Stomach (tissue), 4 donors: ENCODE data around the gene POU3F3.

Experiments
- CTCF ChIP-seq, 7 experiments: fragments of 450-650 bp in 4 of 7; fragments of 200-600 bp in 3 of 7; sonication (generic) in 3 of 7; IDR thresholded peaks; one replicate each; pipeline ENCODE4 v1.5.1; 2016 to 2019; ENCODE audit warnings: antibody characterized with exemption in 7 of 7, control low read depth in 2 of 7, mild to moderate bottlenecking in 1 of 7
- POLR2A ChIP-seq, 4 donors: fragments of 450-650 bp; IDR thresholded peaks; one replicate each; pipeline ENCODE4 v1.6.1; 2016; ENCODE audit warnings: antibody characterized with exemption in 4 of 4, control low read depth in 2 of 4, mild to moderate bottlenecking in 1 of 4, moderate library complexity in 1 of 4
- POLR2AphosphoS5 ChIP-seq, 3 donors: sonication (generic); formaldehyde crosslinking; IDR thresholded peaks; one replicate each; pipeline ENCODE4 v1.6.1; 2016; ENCODE audit warnings: antibody characterized with exemption in 3 of 3

DNA sequence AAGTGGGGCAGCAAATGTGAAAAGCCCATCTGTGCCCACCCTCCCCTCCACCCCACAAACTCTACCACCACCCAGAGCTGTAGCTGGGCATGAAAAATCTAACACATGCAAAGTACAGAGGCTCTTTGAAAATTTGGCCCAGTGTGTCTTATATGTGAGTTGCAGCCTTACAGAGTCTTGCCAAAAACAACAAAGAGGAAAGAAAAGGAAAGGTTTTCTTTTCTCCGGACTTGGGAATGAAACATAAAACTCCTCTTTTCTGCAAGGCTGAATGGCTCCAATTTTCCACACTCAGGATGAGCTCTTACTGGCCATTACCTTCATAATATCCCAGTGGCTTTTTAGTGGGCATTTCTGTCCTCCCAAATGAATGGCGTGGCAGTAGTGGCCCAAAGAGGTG is 27.9 kb upstream of the POU3F3 start:
- no peak for TF ChIP-seq CTCF (IDR thresholded peaks at IDR 0.05)
- no peak for TF ChIP-seq POLR2A (IDR thresholded peaks at IDR 0.05)
- no peak for TF ChIP-seq POLR2AphosphoS5 (IDR thresholded peaks at IDR 0.05)
